ENCODE measurements around the gene SLITRK1.

- TF ChIP-seq EP300 (IDR thresholded peaks at IDR 0.05), result no peak
- no peak for TF ChIP-seq POLR2A (IDR thresholded peaks at IDR 0.05)
These were observed 32.1 kb upstream of the SLITRK1 start for GRCh38 chr13:83914368-83914767.
